Renal cortical epithelial cell (primary cell): ENCODE results near the gene TESPA1. TPM values are rescaled to one million over a fixed set of nuclear protein-coding genes. Genes with fewer than 3 reads are reported as not detected.
"Not testable (repeated sequence)": the region's sequence is repeated elsewhere in the genome, so short reads cannot be mapped to it uniquely, and the experiment has no call there.

Experiments
- DNase-seq: peaks from one replicate; pipeline ENCODE4 v3.0.0-alpha.2; 2011; ENCODE audit warnings: low read depth
- total RNA-seq: library from RNA; depleted of rRNA; stranded (reverse); fragments of >200 nt; gene quantifications from 2 replicates; pipeline ENCODE4 v1.2.3, GENCODE V29; 2014

The TESPA1 gene
- total RNA-seq, 1 donor from 2014 or later = not detected

GRCh38 chr12:54986773-54987172 lies 2.2 kb upstream of the TESPA1 start:
- not testable (repeated sequence) for DNase-seq

- DNase-seq = no peak
These were observed 943 bp downstream of the TESPA1 start for GRCh38 chr12:54983536-54984101.

- DNase-seq = no peak
These were observed 2.8 kb downstream of the TESPA1 start for GRCh38 chr12:54981796-54982195.

- DNase-seq = no peak
These were observed 4.2 kb downstream of the TESPA1 start for GRCh38 chr12:54980341-54980740.

GRCh38 chr12:54977857-54978256 lies 6.7 kb downstream of the TESPA1 start:
- DNase-seq = no peak

- peak; percentile 92 for DNase-seq
These were observed 7.4 kb downstream of the TESPA1 start for GRCh38 chr12:54977155-54977554.

- DNase-seq = peak; percentile 11
These were observed 8.7 kb downstream of the TESPA1 start for GRCh38 chr12:54975875-54976274.

- DNase-seq = no peak
These were observed 9.3 kb downstream of the TESPA1 start for GRCh38 chr12:54975272-54975671.

GRCh38 chr12:54974279-54974678 lies 10.3 kb downstream of the TESPA1 start:
- DNase-seq = no peak

- DNase-seq = no peak
These were observed 11.0 kb downstream of the TESPA1 start for GRCh38 chr12:54973556-54973955.

- no peak for DNase-seq
These were observed 13.8 kb downstream of the TESPA1 start for GRCh38 chr12:54970741-54971140.

GRCh38 chr12:54968181-54968730 lies 16.3 kb downstream of the TESPA1 start:
- no peak for DNase-seq

- peak; percentile 3 for DNase-seq
These were observed 17.1 kb downstream of the TESPA1 start for GRCh38 chr12:54967461-54967860.

- no peak for DNase-seq
These were observed 23.4 kb downstream of the TESPA1 start for GRCh38 chr12:54961190-54961589.

GRCh38 chr12:54959291-54960018 lies 25.1 kb downstream of the TESPA1 start:
- no peak for DNase-seq

- peak; percentile 70 for DNase-seq
These were observed 26.4 kb downstream of the TESPA1 start for GRCh38 chr12:54958048-54958658.

GRCh38 chr12:54956818-54957641 lies 27.5 kb downstream of the TESPA1 start:
- no peak for DNase-seq

GRCh38 chr12:54956322-54956721 lies 28.2 kb downstream of the TESPA1 start:
- no peak for DNase-seq

GRCh38 chr12:54954801-54955200 lies 29.8 kb downstream of the TESPA1 start:
- no peak for DNase-seq

- no peak for DNase-seq
These were observed 30.3 kb downstream of the TESPA1 start for GRCh38 chr12:54954228-54954627.

GRCh38 chr12:54950071-54950727 lies 34.4 kb downstream of the TESPA1 start:
- no peak for DNase-seq
